Neuronal stem cell (in vitro differentiated cells): Measurements from ENCODE around the gene THRA.

Experiments used
- DNase-seq: peaks from one replicate; pipeline ENCODE4 v3.0.0-alpha.2; 2013; ENCODE audit warnings: low spot score
- H2AFZ ChIP-seq: one replicate; pipeline ENCODE4 v1.6.1; 2013; ENCODE audit warnings: mild to moderate bottlenecking, low read length, inconsistent platforms
- H2AK5ac ChIP-seq: 2 replicates; pipeline ENCODE4 v1.6.1; 2013; ENCODE audit warnings: low read depth, mild to moderate bottlenecking, inconsistent platforms, low read length, moderate library complexity, mixed read lengths
- H2BK120ac ChIP-seq: 2 replicates; pipeline ENCODE4 v1.6.1; 2013; ENCODE audit warnings: low read depth, mild to moderate bottlenecking, inconsistent platforms, low read length, moderate library complexity, mixed read lengths
- H2BK12ac ChIP-seq: one replicate; pipeline ENCODE4 v1.6.1; 2013; ENCODE audit warnings: low read length, inconsistent platforms
- H2BK15ac ChIP-seq: 2 replicates; pipeline ENCODE4 v1.6.1; 2013; ENCODE audit warnings: mild to moderate bottlenecking, low read length, inconsistent platforms, mixed read lengths
- H2BK5ac ChIP-seq: one replicate; pipeline ENCODE4 v1.6.1; 2013; ENCODE audit warnings: inconsistent platforms, mild to moderate bottlenecking, low read length, moderate library complexity
- H3K14ac ChIP-seq: one replicate; pipeline ENCODE4 v1.6.1; 2013; ENCODE audit warnings: low read length, inconsistent platforms
- H3K18ac ChIP-seq: 2 replicates; pipeline ENCODE4 v1.6.1; 2013; ENCODE audit warnings: low read length, inconsistent platforms
- H3K23ac ChIP-seq: 2 replicates; pipeline ENCODE4 v1.6.1; 2013; ENCODE audit warnings: low read depth, mild to moderate bottlenecking, mixed read lengths, low read length, inconsistent platforms; ENCODE audit not compliant: poor library complexity
- H3K27ac ChIP-seq: replicated peaks from 3 replicates; pipeline ENCODE4 v1.5.1; 2013; ENCODE audit warnings: low read length, inconsistent platforms
- H3K27me3 ChIP-seq, 3 experiments: 2 replicates each; pipeline ENCODE4 v1.6.1; 2013; ENCODE audit warnings: low read length in 3 of 3, mild to moderate bottlenecking in 2 of 3, inconsistent platforms in 1 of 3, low read depth in 1 of 3, mixed read lengths in 1 of 3, moderate library complexity in 1 of 3; ENCODE audit not compliant: control insufficient read depth in 3 of 3, insufficient read depth in 3 of 3
- H3K36me3 ChIP-seq, 2 donors: replicated peaks in 1 of 2; 2 replicates each; pipeline ENCODE4 v1.6.1; 2013; ENCODE audit warnings: low read length in 2 of 2; ENCODE audit not compliant: control insufficient read depth in 2 of 2, insufficient read depth in 2 of 2
- H3K4ac ChIP-seq: 2 replicates; pipeline ENCODE4 v1.6.1; 2013; ENCODE audit warnings: inconsistent platforms, mild to moderate bottlenecking, low read length, moderate library complexity
- H3K4me1 ChIP-seq, 2 donors: 1 replicate in 1 of 2; 2 replicates in 1 of 2; pipeline ENCODE4 v1.6.1; 2013; ENCODE audit warnings: low read length in 2 of 2, low read depth in 1 of 2; ENCODE audit not compliant: control insufficient read depth in 2 of 2, insufficient read depth in 1 of 2
- H3K4me2 ChIP-seq: one replicate; pipeline ENCODE4 v1.6.1; 2013; ENCODE audit warnings: mild to moderate bottlenecking, low read length, inconsistent platforms; ENCODE audit not compliant: insufficient read depth, poor library complexity, severe bottlenecking
- H3K4me3 ChIP-seq, 2 donors: 2 replicates each; pipeline ENCODE4 v1.5.1; 2013; ENCODE audit warnings: low read length in 2 of 2, mild to moderate bottlenecking in 2 of 2, inconsistent platforms in 1 of 2, moderate library complexity in 1 of 2
- H3K79me1 ChIP-seq: one replicate; pipeline ENCODE4 v1.6.1; 2013; ENCODE audit warnings: low read depth, mild to moderate bottlenecking, inconsistent platforms, low read length, moderate library complexity
- H3K9ac ChIP-seq: one replicate; pipeline ENCODE4 v1.6.1; 2013; ENCODE audit warnings: mild to moderate bottlenecking, low read depth, low read length, inconsistent platforms; ENCODE audit not compliant: poor library complexity
- H3K9me3 ChIP-seq, 2 donors: replicated peaks in 1 of 2; 2 replicates each; pipeline versions ENCODE3 to v1.6.1; 2013; ENCODE audit warnings: low read length in 2 of 2, mild to moderate bottlenecking in 2 of 2, inconsistent platforms in 1 of 2, low read depth in 1 of 2, mixed read lengths in 1 of 2, moderate library complexity in 1 of 2; ENCODE audit not compliant: control insufficient read depth in 2 of 2, insufficient read depth in 1 of 2
- H4K8ac ChIP-seq: one replicate; pipeline ENCODE4 v1.6.1; 2013; ENCODE audit warnings: low read depth, mild to moderate bottlenecking, inconsistent platforms, low read length, moderate library complexity
- H4K91ac ChIP-seq: one replicate; pipeline ENCODE4 v1.6.1; 2013; ENCODE audit warnings: low read length, low read depth, mild to moderate bottlenecking, inconsistent platforms; ENCODE audit not compliant: poor library complexity
- WGBS, 2 donors: extraction: QIAGEN DNeasy Blood & Tissue Kit; methylation state at CpG; one replicate each; pipeline ENCODE4 v1.1.7; 2013; ENCODE audit warnings: missing lambda C conversion rate in 2 of 2, mixed read lengths in 1 of 2; ENCODE audit not compliant: insufficient read length in 2 of 2, insufficient replicate concordance in 1 of 2; ENCODE audit errors: extremely low coverage in 2 of 2; 5-methylcytosine and 5-hydroxymethylcytosine counted together

THRA gene

GRCh38 chr17:40108970-40109824 lies 46.4 kb downstream of the THRA start:
- Histone ChIP-seq H3K79me1 (peaks cover 1% of the 10 kb centered on the region), H4K8ac (no peak overlapping the region), H3K9ac (no peak overlapping the region), H3K4me3 (no peak overlapping the region), H3K9me3 (no peaks in the 10 kb centered on the region), H3K14ac (no peak overlapping the region), H3K4ac (no peak overlapping the region), H3K4me2 (no peak overlapping the region), H2AK5ac (no peak overlapping the region), H2BK15ac (no peak overlapping the region), H2BK5ac (no peak overlapping the region), H3K27ac (peak overlapping the region; percentile 97), H2AFZ (no peak overlapping the region), H3K27me3 (no peaks in the 10 kb centered on the region), H3K18ac (peak overlapping the region; percentile 61), H2BK12ac (no peak overlapping the region), H4K91ac (no peak overlapping the region), H3K36me3 (no peaks in the 10 kb centered on the region), H3K4me1 (peaks cover 46 to 67% of the 10 kb centered on the region in 2 donors), H3K23ac (no peak overlapping the region), H2BK120ac (no peak overlapping the region)
- no peak for DNase-seq
- no CpG with 5 or more reads among the region's 9 CpGs for WGBS, 2 donors

- Histone ChIP-seq H2BK5ac (peak overlapping the region; percentile 79), H3K9me3 (no peaks in the 10 kb centered on the region), H3K23ac (no peak overlapping the region), H4K8ac (no peak overlapping the region), H2AK5ac (peak overlapping the region; percentile 10), H3K4me3 (no peak overlapping the region), H3K4me1 (peaks cover 52 to 65% of the 10 kb centered on the region in 2 donors), H2BK15ac (no peak overlapping the region), H3K4me2 (peak overlapping the region; percentile 38), H3K36me3 (no peaks in the 10 kb centered on the region), H3K79me1 (peaks cover 1% of the 10 kb centered on the region), H2BK120ac (no peak overlapping the region), H3K18ac (peak overlapping the region; percentile 82), H3K27ac (peak overlapping the region; percentile 97), H3K14ac (no peak overlapping the region), H3K9ac (no peak overlapping the region), H2AFZ (peak overlapping the region; percentile 68), H2BK12ac (no peak overlapping the region), H3K4ac (no peak overlapping the region), H4K91ac (no peak overlapping the region), H3K27me3 (no peaks in the 10 kb centered on the region)
- peak; percentile 82 for DNase-seq
- no CpG with 5 or more reads among the region's 3 CpGs for WGBS, 2 donors
Measured at GRCh38 chr17:40110026-40110845, 47.5 kb downstream of the THRA start.

- no CpG with 5 or more reads among the region's 12 CpGs for WGBS, 2 donors
- Histone ChIP-seq H3K4me2 (no peak overlapping the region), H4K91ac (no peak overlapping the region), H2BK120ac (no peak overlapping the region), H3K27ac (peak overlapping the region; percentile 97), H2BK12ac (peak overlapping the region; percentile 59), H3K14ac (peak overlapping the region; percentile 25), H4K8ac (peak overlapping the region; percentile 58), H2AK5ac (no peak overlapping the region), H2AFZ (peak overlapping the region; percentile 64), H3K23ac (no peak overlapping the region), H3K36me3 (no peaks in the 10 kb centered on the region), H2BK15ac (no peak overlapping the region), H3K79me1 (peaks cover 1% of the 10 kb centered on the region), H3K4me3 (peak overlapping the region in 1 of 2 donors; percentile 10), H3K9me3 (no peaks in the 10 kb centered on the region), H3K9ac (no peak overlapping the region), H3K18ac (peak overlapping the region; percentile 87), H3K4me1 (peaks cover 50 to 60% of the 10 kb centered on the region in 2 donors), H3K4ac (peak overlapping the region; percentile 41), H3K27me3 (no peaks in the 10 kb centered on the region), H2BK5ac (peak overlapping the region; percentile 17)
- no peak for DNase-seq
Measured at GRCh38 chr17:40111221-40112128, 48.7 kb downstream of the THRA start.
